HUDEP-2 (cell line): Measurements from ENCODE around the gene DAGLA.

Experiments used
- DNase-seq, 76 experiments: peaks; one replicate each; lab custom pipeline; 2025; ENCODE audit not compliant: unreplicated experiment in 76 of 76; lab: John Stamatoyannopoulos, UW

DAGLA gene

DNA sequence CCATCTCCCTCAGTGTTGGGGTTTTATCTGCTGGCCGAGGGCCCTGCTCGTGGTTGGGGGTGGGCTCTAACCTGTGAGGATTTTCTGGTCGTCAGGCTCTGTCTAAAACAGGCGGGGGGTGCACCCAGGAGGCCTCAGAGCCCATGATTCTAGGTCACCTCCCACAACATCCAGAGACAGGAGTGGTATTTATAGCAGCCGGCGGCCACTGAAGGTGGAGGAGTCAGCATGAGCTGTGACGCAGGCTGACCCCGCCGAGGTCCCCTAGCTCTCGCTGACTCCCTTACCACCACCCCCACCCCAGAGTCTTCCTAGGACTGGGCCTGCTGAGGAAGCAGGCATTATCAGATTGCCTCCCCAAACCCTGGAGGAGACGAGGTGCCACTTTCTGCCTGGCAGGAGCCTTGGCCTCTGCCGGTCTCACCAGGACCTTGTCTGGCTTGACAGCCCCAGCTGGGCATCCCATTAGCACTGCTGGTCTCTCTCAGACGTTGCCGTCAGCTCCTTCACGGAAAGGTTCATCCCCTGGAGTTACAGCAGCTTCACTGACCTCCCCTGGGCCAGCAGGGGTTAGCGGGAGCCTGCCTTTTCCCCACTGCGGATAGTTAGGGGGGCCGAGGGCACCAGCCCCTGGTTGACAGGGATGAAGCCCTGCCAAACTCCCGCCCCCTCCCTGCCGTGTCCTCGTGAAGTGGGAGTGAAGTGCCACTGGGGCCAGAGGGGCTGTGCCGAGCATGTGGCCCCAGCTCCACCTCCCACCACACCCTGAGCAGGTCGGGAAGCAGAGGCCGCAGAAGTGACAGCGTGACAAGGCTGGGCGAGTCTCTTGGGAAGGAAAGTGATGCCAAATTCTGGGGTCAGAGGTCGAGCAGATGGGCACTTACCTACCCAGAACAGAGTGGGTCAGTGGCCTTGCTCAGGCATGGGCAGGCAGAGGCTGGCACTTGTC, 26.5 kb downstream of the DAGLA start:
- DNase-seq: no peak

- no peak for DNase-seq
Observed at GRCh38 chr11:61707574-61707973, 27.4 kb downstream of the DAGLA start.

GRCh38 chr11:61709110-61709509, 28.9 kb downstream of the DAGLA start:
- DNase-seq: no peak

- no peak for DNase-seq
Observed at GRCh38 chr11:61709572-61709971, 29.4 kb downstream of the DAGLA start.

DNA sequence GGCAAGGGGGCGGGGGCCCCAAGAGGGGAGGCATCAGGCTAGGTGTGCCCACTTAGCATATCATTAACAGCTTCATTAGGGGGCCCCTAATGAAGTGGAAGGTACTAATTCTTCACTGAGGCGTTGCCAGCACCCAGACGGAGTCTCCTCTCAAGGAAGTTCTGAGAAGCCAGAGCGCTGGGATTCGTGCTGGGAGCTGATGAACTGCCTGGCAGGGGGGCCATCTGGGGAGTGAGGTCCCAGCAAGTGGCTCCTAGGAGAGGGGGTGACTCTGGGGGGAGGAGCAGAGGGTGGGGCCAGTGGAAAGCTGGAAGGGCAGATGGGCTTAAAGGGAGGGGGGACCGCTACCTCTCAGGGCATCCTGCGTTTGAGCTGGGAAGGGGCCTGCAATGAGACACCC, 29.8 kb downstream of the DAGLA start:
- DNase-seq: no peak

GRCh38 chr11:61711037-61711436, 30.8 kb downstream of the DAGLA start:
- no peak for DNase-seq

DNA sequence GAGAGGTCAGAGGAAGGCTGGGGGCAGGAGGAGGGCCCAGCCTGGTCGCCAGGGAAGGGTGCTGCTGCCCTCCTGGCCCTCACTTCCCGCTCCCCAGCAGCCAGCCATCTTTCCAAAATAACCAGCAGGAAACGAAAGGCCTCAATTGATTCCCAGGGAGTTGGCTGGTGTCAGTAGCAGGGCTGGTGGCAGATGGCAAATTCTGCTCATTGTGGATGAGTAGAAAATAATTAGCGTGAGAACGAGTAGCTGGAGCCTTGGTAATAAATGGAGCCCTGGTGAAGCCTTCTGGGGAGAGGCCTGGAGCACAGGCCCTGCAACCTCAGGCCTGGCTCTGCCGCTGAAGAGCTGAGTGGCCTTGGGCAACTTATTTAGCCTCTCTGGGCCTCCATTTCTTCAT, 31.3 kb downstream of the DAGLA start:
- no peak for DNase-seq

GRCh38 chr11:61712314-61712713, 32.1 kb downstream of the DAGLA start:
- DNase-seq: no peak

- no peak for DNase-seq
Observed at GRCh38 chr11:61712846-61713245, 32.7 kb downstream of the DAGLA start.

GRCh38 chr11:61713464-61713863, 33.3 kb downstream of the DAGLA start:
- DNase-seq: no peak

DNA sequence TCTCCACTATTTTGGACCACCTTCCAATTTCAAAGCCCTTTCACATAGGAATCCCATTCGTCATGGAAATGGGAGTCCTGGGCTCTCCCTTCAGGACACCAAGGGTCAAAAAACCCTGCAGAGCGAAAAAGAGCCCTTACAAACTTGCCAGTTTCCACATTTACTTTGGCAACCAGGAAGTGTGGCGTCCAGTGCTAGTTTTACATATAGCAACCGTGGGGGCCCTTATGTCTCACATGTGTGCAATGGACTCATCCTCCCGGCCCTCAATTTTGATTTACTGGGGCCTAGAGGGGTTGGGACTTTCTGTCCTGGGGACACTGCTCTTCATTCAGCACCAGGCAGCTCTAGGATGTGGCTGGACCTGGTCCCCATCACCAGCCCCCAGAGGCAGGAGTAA, 33.7 kb downstream of the DAGLA start:
- no peak for DNase-seq

DNA sequence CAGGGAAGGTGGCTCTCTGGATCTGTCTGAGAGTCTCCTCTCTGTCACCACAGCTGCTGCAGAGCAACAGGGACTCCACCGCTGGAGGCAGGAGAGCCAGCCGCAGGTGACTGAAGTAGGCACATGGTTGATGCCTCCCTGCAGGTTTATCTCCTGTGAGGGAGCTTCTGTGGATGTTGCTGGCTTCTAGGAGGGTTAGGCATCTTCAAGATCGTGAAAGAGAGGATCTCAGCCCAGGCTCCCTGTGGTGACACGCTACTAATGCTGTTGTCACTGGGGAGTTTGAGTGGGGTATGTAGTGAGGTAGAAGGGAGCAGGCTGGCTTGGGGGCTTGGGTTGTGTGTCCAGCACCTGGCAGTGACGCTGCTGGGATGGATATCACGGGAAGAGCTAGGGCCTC, 34.1 kb downstream of the DAGLA start:
- DNase-seq: no peak

DNA sequence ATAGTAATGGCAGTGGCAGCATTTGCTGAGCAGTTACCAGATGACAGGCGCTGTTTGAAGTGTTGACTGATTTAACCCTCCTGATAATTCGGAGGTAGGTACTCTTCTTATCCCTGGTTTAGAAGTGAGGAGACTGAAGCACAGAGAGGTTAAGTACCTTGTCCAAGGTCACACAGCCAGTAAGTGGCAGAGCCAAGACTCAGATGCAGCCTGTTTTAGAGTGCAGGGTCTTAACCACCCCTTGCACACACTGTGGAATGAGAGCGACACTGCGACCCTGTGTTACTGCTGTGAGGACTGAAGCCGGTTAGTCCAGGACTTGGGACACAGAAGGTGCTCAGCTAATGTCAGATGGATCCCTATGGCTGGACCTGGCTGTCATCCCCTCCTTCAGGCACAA, 34.7 kb downstream of the DAGLA start:
- no peak for DNase-seq

DNA sequence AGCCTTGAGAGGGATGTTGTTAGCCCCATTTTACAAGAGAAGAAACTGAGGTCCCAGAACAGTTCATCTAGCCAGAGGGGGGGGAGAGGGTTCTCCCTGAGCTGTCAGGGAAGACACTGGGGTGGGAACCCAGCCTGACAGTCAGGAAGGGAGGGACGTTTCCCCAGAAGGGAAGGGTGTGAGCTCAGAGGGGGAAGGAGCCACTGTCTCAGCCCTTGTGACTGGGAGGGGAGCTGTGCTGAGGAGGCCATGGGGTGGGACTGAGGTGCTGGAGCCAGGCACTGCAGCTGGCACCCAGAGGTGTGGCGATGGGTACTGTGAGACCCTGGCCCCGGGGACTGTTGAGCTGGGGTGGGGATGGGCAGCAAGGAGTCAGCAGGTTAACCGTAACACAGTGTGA, 35.7 kb downstream of the DAGLA start:
- no peak for DNase-seq

DNA sequence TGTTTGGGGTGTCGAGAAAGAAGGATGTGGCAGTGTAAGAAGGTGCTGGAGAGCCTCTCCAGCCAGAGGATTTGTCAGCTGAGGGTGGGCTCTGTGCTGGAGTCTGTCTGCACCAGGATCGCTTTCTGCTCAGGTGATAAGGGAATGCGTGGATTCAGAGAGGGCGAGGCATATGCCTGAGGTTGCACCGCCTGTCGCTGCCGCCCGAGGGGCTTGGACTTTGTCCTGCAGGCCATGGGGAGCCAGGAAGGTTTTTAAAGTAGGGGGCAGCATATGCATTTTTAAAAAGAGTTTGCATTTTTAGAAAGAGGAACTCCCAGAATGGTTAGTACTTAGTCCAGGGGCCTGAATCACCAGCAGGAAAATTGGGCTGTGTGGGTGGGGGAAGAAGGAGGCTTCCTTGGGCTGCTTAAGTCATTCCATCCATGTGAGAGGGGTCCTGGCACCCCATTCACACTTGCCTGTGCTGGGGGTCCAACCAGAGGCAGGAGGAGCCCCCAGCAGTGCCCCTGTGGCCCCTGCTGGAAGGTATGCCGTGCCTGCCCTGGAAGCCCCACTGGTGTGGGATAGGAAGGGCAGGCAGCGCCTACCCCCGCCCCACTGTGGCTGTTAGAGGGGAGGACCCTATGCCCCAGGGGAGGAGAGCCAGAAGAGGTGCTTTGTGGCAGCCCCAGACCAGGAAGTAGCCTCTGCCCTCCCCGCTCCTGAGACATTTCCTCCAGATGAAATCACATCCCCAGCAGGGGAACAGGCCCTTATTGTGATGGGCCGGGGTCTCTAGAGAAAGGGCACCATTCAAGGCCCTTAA, 36.5 kb downstream of the DAGLA start:
- DNase-seq: no peak

GRCh38 chr11:61717286-61718033, 37.3 kb downstream of the DAGLA start:
- no peak for DNase-seq

DNA sequence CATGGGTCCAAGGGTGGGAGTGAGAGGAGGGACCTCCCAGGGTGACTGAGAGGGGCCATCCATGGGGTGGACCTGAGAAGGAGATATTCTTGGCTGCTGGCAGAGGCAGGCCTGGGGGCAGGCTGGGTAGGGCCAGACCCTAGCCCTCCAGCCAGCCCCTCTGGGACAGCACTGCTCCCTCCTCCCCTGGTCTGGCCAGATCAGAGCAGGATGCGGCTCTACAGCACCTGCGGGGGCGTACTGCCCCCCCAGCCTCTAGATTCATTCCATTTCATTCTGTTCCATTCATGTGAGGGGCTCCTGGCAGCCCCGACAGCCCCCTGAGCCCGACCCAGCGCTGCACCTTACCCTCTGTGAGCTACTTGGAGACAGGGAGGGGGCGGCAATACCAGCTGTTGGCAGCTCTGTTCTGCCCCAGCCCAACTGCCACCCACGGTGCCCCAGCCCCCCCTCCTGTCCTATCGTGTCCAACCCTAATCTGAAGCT, 37.9 kb downstream of the DAGLA start:
- no peak for DNase-seq

GRCh38 chr11:61718621-61719302, 38.6 kb downstream of the DAGLA start:
- no peak for DNase-seq

DNA sequence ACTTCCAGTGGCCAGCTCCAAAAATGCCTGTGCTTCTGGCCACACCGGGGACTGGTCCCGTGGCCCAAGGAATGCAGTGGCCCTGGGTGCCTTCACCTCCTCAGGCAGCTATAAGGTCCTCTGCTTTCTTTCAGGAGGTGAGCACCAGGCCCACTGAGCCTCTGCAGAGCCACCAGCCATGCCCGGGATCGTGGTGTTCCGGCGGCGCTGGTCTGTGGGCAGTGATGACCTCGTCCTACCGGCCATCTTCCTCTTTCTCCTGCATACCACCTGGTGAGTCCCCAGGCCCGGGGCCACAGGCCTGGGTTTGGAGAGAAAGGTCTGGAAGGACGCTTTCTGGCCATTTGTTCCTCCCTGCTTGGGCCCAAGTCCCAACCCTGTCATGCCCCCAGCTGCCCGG, 39.8 kb downstream of the DAGLA start:
- no peak for DNase-seq

DNA sequence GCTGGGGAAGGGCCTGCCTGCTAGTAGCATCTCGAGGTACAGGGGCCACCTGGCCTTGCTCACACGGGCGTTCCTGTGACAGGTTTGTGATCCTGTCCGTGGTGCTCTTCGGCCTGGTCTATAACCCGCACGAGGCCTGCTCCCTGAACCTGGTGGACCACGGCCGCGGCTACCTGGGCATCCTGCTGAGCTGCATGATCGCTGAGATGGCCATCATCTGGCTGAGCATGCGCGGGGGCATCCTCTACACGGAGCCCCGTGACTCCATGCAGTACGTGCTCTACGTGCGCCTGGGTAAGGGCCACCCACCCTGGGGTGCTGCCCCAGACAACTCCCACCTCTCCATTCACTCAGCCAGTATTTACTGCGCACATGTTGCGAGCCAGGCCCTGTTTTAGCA, 40.4 kb downstream of the DAGLA start:
- DNase-seq: no peak
